ENCODE data around the gene STIL.
"Not testable (repeated sequence)": the region's sequence is repeated elsewhere in the genome, so short reads cannot be mapped to it uniquely, and the experiment has no call there.

The STIL gene

DNA sequence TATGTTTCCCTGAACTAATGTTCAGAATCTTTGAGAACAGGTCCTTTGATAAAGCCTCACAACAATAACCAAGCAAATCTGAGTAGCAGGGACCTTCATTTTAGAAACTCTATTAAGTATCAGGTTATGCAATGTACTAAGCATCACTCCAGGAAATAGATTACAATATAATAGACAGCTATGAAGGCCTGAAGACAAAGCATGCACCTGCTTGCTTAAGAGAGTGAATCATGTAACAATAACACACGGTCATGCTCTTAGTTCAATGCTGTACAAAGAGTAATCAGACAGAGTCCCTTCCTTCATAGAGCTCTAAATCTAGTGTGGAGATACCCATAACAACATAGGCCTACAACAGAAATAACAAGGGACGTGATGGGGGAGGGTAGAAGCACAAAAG lies 11.6 kb upstream of the STIL start:
- H3K27ac Mint-ChIP-seq, result no peak overlapping the region
- H3K4me1 Mint-ChIP-seq, result no peaks in the 10 kb centered on the region
- H3K27me3 Mint-ChIP-seq (ENCODE audit: low read depth, poor library complexity), result peaks cover 10% of the 10 kb centered on the region
- DNase-seq, result no peak
- no peaks in the 10 kb centered on the region for H3K36me3 Mint-ChIP-seq (ENCODE audit: low read depth)
- H3K9me3 Mint-ChIP-seq, result no peaks in the 10 kb centered on the region
- TF ChIP-seq, protein P1, sequence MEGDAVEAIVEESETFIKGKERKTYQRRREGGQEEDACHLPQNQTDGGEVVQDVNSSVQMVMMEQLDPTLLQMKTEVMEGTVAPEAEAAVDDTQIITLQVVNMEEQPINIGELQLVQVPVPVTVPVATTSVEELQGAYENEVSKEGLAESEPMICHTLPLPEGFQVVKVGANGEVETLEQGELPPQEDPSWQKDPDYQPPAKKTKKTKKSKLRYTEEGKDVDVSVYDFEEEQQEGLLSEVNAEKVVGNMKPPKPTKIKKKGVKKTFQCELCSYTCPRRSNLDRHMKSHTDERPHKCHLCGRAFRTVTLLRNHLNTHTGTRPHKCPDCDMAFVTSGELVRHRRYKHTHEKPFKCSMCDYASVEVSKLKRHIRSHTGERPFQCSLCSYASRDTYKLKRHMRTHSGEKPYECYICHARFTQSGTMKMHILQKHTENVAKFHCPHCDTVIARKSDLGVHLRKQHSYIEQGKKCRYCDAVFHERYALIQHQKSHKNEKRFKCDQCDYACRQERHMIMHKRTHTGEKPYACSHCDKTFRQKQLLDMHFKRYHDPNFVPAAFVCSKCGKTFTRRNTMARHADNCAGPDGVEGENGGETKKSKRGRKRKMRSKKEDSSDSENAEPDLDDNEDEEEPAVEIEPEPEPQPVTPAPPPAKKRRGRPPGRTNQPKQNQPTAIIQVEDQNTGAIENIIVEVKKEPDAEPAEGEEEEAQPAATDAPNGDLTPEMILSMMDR (IDR thresholded peaks at IDR 0.05), result no peak
- H3K4me3 Mint-ChIP-seq, result no peak overlapping the region

DNA sequence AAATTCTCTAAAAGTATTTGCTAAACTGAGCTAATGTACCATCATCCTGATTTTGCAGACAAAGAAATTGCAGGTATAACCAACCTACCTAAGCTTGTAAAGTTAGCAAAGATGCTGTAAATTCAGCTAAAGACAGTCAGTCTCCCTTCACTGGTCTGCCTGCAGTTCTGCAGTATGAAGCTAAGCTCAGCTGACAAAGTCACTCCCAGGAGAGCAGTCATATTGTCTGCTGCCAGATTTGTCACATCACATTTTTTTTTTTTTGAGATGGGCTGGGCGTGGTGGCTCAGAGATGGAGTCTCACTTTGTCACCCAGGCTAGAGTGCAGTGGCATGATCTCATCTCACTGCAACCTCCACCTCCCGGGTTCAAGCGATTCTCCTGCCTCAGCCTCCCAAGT lies 10.7 kb upstream of the STIL start:
- H3K4me1 Mint-ChIP-seq, result no peaks in the 10 kb centered on the region
- no peaks in the 10 kb centered on the region for H3K36me3 Mint-ChIP-seq (ENCODE audit: low read depth)
- TF ChIP-seq, protein P1 (IDR thresholded peaks at IDR 0.05), result no peak
- H3K27ac Mint-ChIP-seq, result no peak overlapping the region
- no peaks in the 10 kb centered on the region for H3K9me3 Mint-ChIP-seq
- peaks cover 10% of the 10 kb centered on the region for H3K27me3 Mint-ChIP-seq (ENCODE audit: low read depth, poor library complexity)
- DNase-seq, result no peak
- H3K4me3 Mint-ChIP-seq, result no peak overlapping the region

DNA sequence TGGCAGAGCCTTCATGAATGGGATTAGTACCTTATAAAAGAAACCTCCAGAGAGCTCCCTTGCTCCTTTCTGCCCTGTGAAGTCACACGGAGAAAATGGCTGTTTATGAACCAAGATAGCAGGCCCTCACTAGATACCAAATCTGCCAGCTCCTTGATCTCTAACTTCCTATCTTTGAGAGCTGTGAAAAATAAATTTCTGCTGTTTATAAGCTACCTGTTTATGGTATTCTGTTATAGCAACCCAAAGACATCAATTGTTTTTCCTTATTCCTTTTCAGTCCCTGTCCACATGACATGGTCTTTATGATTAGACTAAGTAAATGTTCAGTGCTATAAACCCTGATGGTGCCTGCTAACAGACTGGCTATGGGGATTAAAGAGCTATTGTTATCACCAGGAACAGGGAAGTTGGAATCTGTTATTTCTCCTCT lies 9.7 kb upstream of the STIL start:
- H3K27ac Mint-ChIP-seq, result no peak overlapping the region
- no peak for DNase-seq

DNA sequence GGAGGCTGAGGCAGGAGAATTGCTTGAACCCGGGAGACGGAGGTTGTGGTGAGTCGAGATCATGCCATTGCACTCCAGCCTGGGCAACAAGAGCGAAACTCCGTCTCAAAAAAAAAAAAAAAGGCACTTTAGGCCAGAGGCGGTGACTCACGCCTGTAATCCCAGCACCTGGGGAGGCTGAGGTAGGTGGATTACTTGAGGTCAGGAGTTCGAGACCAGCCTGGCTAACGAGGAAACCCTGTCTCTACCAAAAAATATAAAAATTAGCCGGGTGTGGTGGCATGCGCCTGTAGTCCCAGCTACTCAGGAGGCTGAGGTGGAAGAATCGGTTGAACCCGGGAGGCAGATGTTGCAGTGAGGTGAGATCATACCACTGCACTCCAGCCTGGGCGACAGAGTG lies 6.0 kb upstream of the STIL start:
- H3K4me3 Mint-ChIP-seq, H3K4me1 Mint-ChIP-seq: not testable (repeated sequence)

More for the DNA sequence above, 9.7 kb upstream of the STIL start:
- Mint-ChIP-seq H3K9me3 (no peaks in the 10 kb centered on the region), H3K27me3 (ENCODE audit: low read depth, poor library complexity) (peaks cover 6% of the 10 kb centered on the region), H3K4me3 (no peak overlapping the region), H3K4me1 (no peaks in the 10 kb centered on the region), H3K36me3 (ENCODE audit: low read depth) (no peaks in the 10 kb centered on the region)
- TF ChIP-seq, protein P1 (IDR thresholded peaks at IDR 0.05), result no peak

GRCh38 chr1:47317841-47318240 lies 3.9 kb upstream of the STIL start:
- TF ChIP-seq, protein P1 (IDR thresholded peaks at IDR 0.05), result no peak
- Mint-ChIP-seq H3K36me3 (ENCODE audit: low read depth) (peaks cover 5% of the 10 kb centered on the region), H3K9me3 (peaks cover 5% of the 10 kb centered on the region), H3K4me3 (no peak overlapping the region), H3K27ac (no peak overlapping the region), H3K4me1 (peaks cover 15% of the 10 kb centered on the region), H3K27me3 (ENCODE audit: low read depth, poor library complexity) (no peaks in the 10 kb centered on the region)
- no peak for DNase-seq

More for the DNA sequence above, 6.0 kb upstream of the STIL start:
- DNase-seq; H3K36me3 Mint-ChIP-seq (ENCODE audit: low read depth); H3K9me3 Mint-ChIP-seq; H3K27me3 Mint-ChIP-seq (ENCODE audit: low read depth, poor library complexity); H3K27ac Mint-ChIP-seq: not testable (repeated sequence)

- TF ChIP-seq, protein P1 (IDR thresholded peaks at IDR 0.05), result no peak
- H3K27me3 Mint-ChIP-seq (ENCODE audit: low read depth, poor library complexity), result no peaks in the 10 kb centered on the region
- DNase-seq, result no peak
- no peak overlapping the region for H3K27ac Mint-ChIP-seq
- peaks cover 29% of the 10 kb centered on the region for H3K4me1 Mint-ChIP-seq
- peaks cover 48% of the 10 kb centered on the region for H3K36me3 Mint-ChIP-seq (ENCODE audit: low read depth)
- H3K4me3 Mint-ChIP-seq, result no peak overlapping the region
- H3K9me3 Mint-ChIP-seq, result peaks cover 4% of the 10 kb centered on the region
Observed at GRCh38 chr1:47309427-47309826, 4.5 kb downstream of the STIL start.
